Right lobe of liver (tissue), 4 donors: ENCODE results near the gene UGT1A4.

Experiments
- POLR2A ChIP-seq: fragments of 450-650 bp; IDR thresholded peaks from one replicate; pipeline ENCODE4 v1.6.1; 2017; ENCODE audit warnings: antibody characterized with exemption, mild to moderate bottlenecking
- TF ChIP-seq, protein P1 (sequence below), 4 donors: fragments of 200-600 bp in 3 of 4; fragments of 450-650 bp in 1 of 4; IDR thresholded peaks; one replicate each; pipeline versions ENCODE4 v1.5.1 to v1.8.0; 2016 to 2022; ENCODE audit warnings: antibody characterized with exemption in 4 of 4, mild to moderate bottlenecking in 2 of 4
- donor health status: DM: no; HTN: no; CAD: no.
- donor health status: DM: no; HTN: no; CAD: no.
- donor health status: DM: no; HTN: yes; CAD: no.

DNA sequence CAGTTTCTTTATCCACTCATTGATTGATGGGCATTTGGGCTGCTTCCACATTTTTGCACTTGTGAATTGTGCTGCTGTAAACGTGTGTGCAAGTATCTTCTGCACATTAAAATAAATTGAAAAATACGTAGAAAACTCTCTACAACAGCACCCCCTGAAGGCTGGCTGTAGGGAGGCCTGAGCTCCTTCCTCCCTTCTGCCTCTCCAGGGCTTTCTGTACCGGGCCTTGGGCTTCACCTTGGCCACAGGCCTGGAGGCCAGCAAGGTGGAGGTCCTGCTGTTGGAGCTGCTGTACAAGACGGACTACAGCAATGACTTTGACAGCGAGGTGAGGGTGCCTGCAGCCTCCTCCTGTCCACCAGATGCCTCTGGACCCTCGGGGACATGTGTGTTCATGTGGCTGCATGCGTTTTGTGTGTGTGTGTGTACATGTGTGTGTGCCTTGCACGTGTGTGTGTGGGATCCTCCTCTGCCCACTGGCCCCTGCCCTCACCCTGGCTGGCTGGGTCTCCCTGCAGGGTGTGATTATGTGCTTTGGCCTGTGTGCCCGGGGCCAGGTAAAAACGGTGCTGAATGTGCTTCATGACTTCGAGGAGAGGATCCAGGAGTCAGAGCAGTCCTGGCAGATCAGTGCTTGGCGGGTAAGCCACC lies 88.8 kb downstream of the UGT1A4 start:
- TF ChIP-seq, protein P1, sequence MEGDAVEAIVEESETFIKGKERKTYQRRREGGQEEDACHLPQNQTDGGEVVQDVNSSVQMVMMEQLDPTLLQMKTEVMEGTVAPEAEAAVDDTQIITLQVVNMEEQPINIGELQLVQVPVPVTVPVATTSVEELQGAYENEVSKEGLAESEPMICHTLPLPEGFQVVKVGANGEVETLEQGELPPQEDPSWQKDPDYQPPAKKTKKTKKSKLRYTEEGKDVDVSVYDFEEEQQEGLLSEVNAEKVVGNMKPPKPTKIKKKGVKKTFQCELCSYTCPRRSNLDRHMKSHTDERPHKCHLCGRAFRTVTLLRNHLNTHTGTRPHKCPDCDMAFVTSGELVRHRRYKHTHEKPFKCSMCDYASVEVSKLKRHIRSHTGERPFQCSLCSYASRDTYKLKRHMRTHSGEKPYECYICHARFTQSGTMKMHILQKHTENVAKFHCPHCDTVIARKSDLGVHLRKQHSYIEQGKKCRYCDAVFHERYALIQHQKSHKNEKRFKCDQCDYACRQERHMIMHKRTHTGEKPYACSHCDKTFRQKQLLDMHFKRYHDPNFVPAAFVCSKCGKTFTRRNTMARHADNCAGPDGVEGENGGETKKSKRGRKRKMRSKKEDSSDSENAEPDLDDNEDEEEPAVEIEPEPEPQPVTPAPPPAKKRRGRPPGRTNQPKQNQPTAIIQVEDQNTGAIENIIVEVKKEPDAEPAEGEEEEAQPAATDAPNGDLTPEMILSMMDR (IDR thresholded peaks at IDR 0.05) = no peak
- no peak for TF ChIP-seq POLR2A
